GM12891 (cell line): ENCODE measurements around the gene P2RX5.

Source experiments
- PAX5 ChIP-seq: IDR thresholded peaks from 2 replicates; pipeline ENCODE4 v1.6.1; 2011; ENCODE audit warnings: low read length, moderate library complexity, mild to moderate bottlenecking; ENCODE audit not compliant: insufficient read depth, severe bottlenecking
- POLR2A ChIP-seq: IDR thresholded peaks from 2 replicates; pipeline ENCODE4 v1.6.1; 2011; ENCODE audit warnings: low read depth, low read length, control low read depth
- POLR2AphosphoS5 ChIP-seq: IDR thresholded peaks from 2 replicates; pipeline ENCODE4 v1.6.1; 2011; ENCODE audit warnings: low read depth, low read length, control low read depth
- POU2F2 ChIP-seq: IDR thresholded peaks from 2 replicates; pipeline ENCODE4 v1.6.1; 2011; ENCODE audit warnings: low read depth, mild to moderate bottlenecking, control low read depth, low read length, moderate library complexity
- SPI1 ChIP-seq: IDR thresholded peaks from 2 replicates; pipeline ENCODE4 v1.6.1; 2011; ENCODE audit warnings: low read depth, low read length, control low read depth
- TAF1 ChIP-seq: IDR thresholded peaks from 2 replicates; pipeline ENCODE4 v1.6.1; 2011; ENCODE audit warnings: low read depth, low read length, control low read depth

DNA sequence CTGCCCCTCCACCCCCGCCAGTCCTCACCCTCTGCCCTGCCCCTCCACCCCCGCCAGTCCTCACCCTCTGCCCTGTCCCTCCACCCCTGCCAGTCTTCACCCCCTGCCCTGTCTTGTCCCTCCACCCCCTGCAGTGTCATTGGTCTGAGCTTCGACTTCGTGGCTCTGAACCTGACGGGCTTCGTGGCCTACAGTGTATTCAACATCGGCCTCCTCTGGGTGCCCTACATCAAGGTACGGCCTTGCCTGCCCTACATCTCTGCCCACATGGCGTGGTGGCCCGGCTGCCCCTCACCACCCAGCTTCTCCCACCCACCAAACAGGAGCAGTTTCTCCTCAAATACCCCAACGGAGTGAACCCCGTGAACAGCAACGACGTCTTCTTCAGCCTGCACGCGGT, 39.6 kb downstream of the P2RX5 start:
- TF ChIP-seq POLR2A, result no peak
- TF ChIP-seq POLR2AphosphoS5, result no peak
- no peak for TF ChIP-seq TAF1
- no peak for TF ChIP-seq POU2F2
- no peak for TF ChIP-seq PAX5
- no peak for TF ChIP-seq SPI1
